Body of pancreas (tissue), 4 donors: ENCODE data around the gene DOCK2.

Experiments used
- POLR2A ChIP-seq, 3 donors: fragments of 450-650 bp; IDR thresholded peaks; one replicate each; pipeline ENCODE4 v1.6.1; 2016; ENCODE audit warnings: antibody characterized with exemption in 3 of 3, mild to moderate bottlenecking in 2 of 3
- TF ChIP-seq, protein P1 (sequence below), 7 experiments: fragments of 450-650 bp in 4 of 7; fragments of 200-600 bp in 3 of 7; sonication (generic) in 3 of 7; IDR thresholded peaks; one replicate each; pipeline ENCODE4 v1.5.1; 2016 to 2019; ENCODE audit warnings: antibody characterized with exemption in 7 of 7

DNA sequence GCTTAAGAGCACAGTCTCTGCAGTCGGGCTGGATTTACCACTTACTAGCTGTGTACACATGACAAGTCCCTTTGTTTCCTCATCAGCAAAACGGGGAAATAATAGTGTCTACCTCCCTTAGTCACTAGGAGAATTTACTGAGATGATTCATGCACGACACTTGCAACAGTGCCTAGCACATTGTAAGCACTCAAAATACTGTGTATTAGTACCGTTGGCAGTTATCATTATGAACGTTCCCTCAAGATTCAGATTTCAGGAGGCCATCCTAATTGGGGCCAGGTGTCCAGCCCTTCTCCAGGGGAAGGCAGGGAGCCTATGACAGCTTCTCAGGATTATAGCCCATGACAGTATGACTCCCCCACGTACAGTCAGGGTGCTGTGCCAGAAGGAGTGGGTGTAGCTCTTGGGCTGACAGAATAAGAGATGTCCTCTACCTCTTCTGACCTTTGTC is 164.3 kb downstream of the DOCK2 start:
- TF ChIP-seq, protein P1, sequence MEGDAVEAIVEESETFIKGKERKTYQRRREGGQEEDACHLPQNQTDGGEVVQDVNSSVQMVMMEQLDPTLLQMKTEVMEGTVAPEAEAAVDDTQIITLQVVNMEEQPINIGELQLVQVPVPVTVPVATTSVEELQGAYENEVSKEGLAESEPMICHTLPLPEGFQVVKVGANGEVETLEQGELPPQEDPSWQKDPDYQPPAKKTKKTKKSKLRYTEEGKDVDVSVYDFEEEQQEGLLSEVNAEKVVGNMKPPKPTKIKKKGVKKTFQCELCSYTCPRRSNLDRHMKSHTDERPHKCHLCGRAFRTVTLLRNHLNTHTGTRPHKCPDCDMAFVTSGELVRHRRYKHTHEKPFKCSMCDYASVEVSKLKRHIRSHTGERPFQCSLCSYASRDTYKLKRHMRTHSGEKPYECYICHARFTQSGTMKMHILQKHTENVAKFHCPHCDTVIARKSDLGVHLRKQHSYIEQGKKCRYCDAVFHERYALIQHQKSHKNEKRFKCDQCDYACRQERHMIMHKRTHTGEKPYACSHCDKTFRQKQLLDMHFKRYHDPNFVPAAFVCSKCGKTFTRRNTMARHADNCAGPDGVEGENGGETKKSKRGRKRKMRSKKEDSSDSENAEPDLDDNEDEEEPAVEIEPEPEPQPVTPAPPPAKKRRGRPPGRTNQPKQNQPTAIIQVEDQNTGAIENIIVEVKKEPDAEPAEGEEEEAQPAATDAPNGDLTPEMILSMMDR (IDR thresholded peaks at IDR 0.05), result no peak
- no peak for TF ChIP-seq POLR2A (IDR thresholded peaks at IDR 0.05)
